HepG2 (cell line): ENCODE results near the gene STX4. TPM values are rescaled to one million over a fixed set of nuclear protein-coding genes. Genes with fewer than 3 reads are reported as not detected.
A peak's percentile ranks its signal among the peaks of the same experiment; 100 is the strongest.

ENCODE experiments used
- ATAC-seq: fragments of 200-7000 bp; cut with Tn5 transposase; 3 replicates; pipeline ENCODE4 v1.9.1; 2020; ENCODE audit warnings: mild to moderate bottlenecking, moderate library complexity
- BruUV-seq: library from RNA; stranded (reverse); fragments of 400-500 nt; replicated peaks from 2 replicates; lab custom pipeline; 2021; lab: Mats Ljungman, UMichigan
- CTCF ChIA-PET: fragments of 300-600 bp; formaldehyde crosslinking; extraction: SDS; loops from one replicate; lab custom pipeline; 2021; ENCODE audit warnings: low total read pairs, inconsistent platforms, low intra/inter-chr PET ratio; lab: Yijun Ruan, JAX
- POLR2A ChIA-PET: fragments of 350-600 bp; sonication (Branson Sonifier 250); formaldehyde crosslinking; loops from one replicate; lab custom pipeline; 2020; ENCODE audit warnings: antibody characterized with exemption, inconsistent platforms; lab: Yijun Ruan, JAX
- DNase-seq: peaks from one replicate; pipeline ENCODE4 v3.0.0-alpha.2; 2015; ENCODE audit warnings: low spot score
- FAIRE-seq: peaks from 3 replicates; lab custom pipeline; 2011; peaks lifted over from hg19 to GRCh38; lab: Jason Lieb, UNC
- H2AFZ ChIP-seq: one replicate; pipeline ENCODE4 v1.6.1; 2011; ENCODE audit warnings: low read length, inconsistent platforms
- H3K27ac ChIP-seq: fragments of 300-600 bp; 3 replicates; pipeline ENCODE4 v1.8.0; 2011; ENCODE audit warnings: mixed run types, mild to moderate bottlenecking, mixed read lengths, low read length, inconsistent platforms; ENCODE audit not compliant: insufficient read depth; ENCODE audit errors: extremely low read length
- H3K27me3 ChIP-seq, 2 experiments: fragments of 200-600 bp in 1 of 2; 2 replicates in 1 of 2; 3 replicates in 1 of 2; pipeline versions ENCODE4 v1.6.0 to v1.8.0; 2011; ENCODE audit warnings: low read length in 2 of 2, mild to moderate bottlenecking in 2 of 2, moderate library complexity in 2 of 2, inconsistent platforms in 1 of 2; ENCODE audit not compliant: insufficient read depth in 2 of 2, control insufficient read depth in 1 of 2
- H3K36me3 ChIP-seq, 2 experiments: fragments of 200-600 bp in 1 of 2; replicated peaks in 1 of 2; 2 replicates in 1 of 2; 3 replicates in 1 of 2; pipeline versions ENCODE4 v1.5.1 to v1.8.0; 2011; ENCODE audit warnings: low read length in 2 of 2, inconsistent platforms in 1 of 2; ENCODE audit not compliant: insufficient read depth in 2 of 2, control insufficient read depth in 1 of 2
- H3K4me1 ChIP-seq: 2 replicates; pipeline ENCODE4 v1.5.1; 2012; ENCODE audit warnings: low read length, inconsistent platforms; ENCODE audit not compliant: insufficient read depth
- H3K4me2 ChIP-seq: 2 replicates; pipeline ENCODE4 v1.6.0; 2011; ENCODE audit warnings: low read depth, low read length, inconsistent platforms
- H3K4me3 ChIP-seq, 3 experiments: fragments of 200-600 bp in 1 of 3; sonication (generic), shearing (Covaris generic) in 1 of 3; replicated peaks in 1 of 3; 2 replicates each; pipeline ENCODE4 v1.5.1; 2011 to 2016; ENCODE audit warnings: low read length in 3 of 3, inconsistent platforms in 2 of 3, low read depth in 2 of 3, mild to moderate bottlenecking in 2 of 3, control low read depth in 1 of 3, mixed read lengths in 1 of 3; ENCODE audit not compliant: insufficient read depth in 1 of 3
- H3K79me2 ChIP-seq: one replicate; pipeline ENCODE4 v1.6.1; 2011; ENCODE audit warnings: low read length, inconsistent platforms; ENCODE audit not compliant: insufficient read depth
- H3K9ac ChIP-seq: 2 replicates; pipeline ENCODE4 v1.6.0; 2011; ENCODE audit warnings: mild to moderate bottlenecking, low read depth, low read length, inconsistent platforms; ENCODE audit not compliant: insufficient read depth
- H3K9me3 ChIP-seq: 2 replicates; pipeline ENCODE4 v1.5.1; 2012; ENCODE audit warnings: mild to moderate bottlenecking, low read length
- H4K20me1 ChIP-seq: 2 replicates; pipeline ENCODE4 v1.6.0; 2011; ENCODE audit warnings: inconsistent platforms, mild to moderate bottlenecking, low read length, moderate library complexity; ENCODE audit not compliant: insufficient read depth
- ATM ChIP-seq: fragments of 450-650 bp; IDR thresholded peaks from 2 replicates; pipeline ENCODE4 v1.7.1; 2017; ENCODE audit warnings: mild to moderate bottlenecking, borderline replicate concordance
- FOSL2 ChIP-seq: sonication (generic); formaldehyde crosslinking; IDR thresholded peaks from 2 replicates; pipeline ENCODE4 v1.4.0; 2020; ENCODE audit warnings: missing genetic modification reagents
- MLLT10 ChIP-seq: sonication (generic); formaldehyde crosslinking; IDR thresholded peaks from 2 replicates; pipeline ENCODE4 v1.4.0; 2020; ENCODE audit warnings: missing genetic modification reagents
- MTA1 ChIP-seq: sonication (generic); formaldehyde crosslinking; IDR thresholded peaks from 2 replicates; pipeline ENCODE4 v1.4.0; 2020; ENCODE audit warnings: missing genetic modification reagents, mild to moderate bottlenecking, borderline replicate concordance
- NBN ChIP-seq: fragments of 450-650 bp; conservative IDR thresholded peaks from 2 replicates; pipeline ENCODE4 v1.6.1; 2017
- NR2F1 ChIP-seq, 2 experiments: fragments of 450-650 bp in 1 of 2; formaldehyde crosslinking in 1 of 2; IDR thresholded peaks; 2 replicates each; pipeline versions ENCODE4 v1.5.0 to v1.6.1; 2016 to 2020; ENCODE audit warnings: mild to moderate bottlenecking in 1 of 2, missing compliant biosample characterization in 1 of 2, missing genetic modification reagents in 1 of 2, moderate library complexity in 1 of 2
- RXRB ChIP-seq: IDR thresholded peaks from 2 replicates; pipeline ENCODE4 v1.6.1; 2016; ENCODE audit warnings: borderline replicate concordance, missing genetic modification reagents, missing compliant biosample characterization
- SRY ChIP-seq: sonication (generic); formaldehyde crosslinking; IDR thresholded peaks from 2 replicates; pipeline ENCODE4 v1.8.0; 2022; ENCODE audit warnings: mild to moderate bottlenecking, missing genetic modification reagents
- ZNF367 ChIP-seq: sonication (generic); formaldehyde crosslinking; IDR thresholded peaks from 2 replicates; pipeline ENCODE4 v1.4.0; 2020; ENCODE audit warnings: missing genetic modification reagents, borderline replicate concordance
- whole genome bisulfite sequencing: methylation state at CpG from one replicate; pipeline ENCODE4 v1.1.6; 2017; ENCODE audit warnings: low lambda C conversion rate; 5-methylcytosine and 5-hydroxymethylcytosine counted together
- in situ Hi-C: cut with HindIII; loops from 2 replicates; pipeline ENCODE4 v1.10.0; 2017; ENCODE audit warnings: low pct_unique_long_range_greater_than_20kb; ENCODE audit not compliant: extremely low pct_ligation_motif_present
- intact Hi-C: fragments of 100-400 bp; cut with micrococcal nuclease; formaldehyde crosslinking; loops from one replicate; pipeline ENCODE4 v1.10.0; 2022; ENCODE audit not compliant: unreplicated experiment
- polyA plus RNA-seq, 8 experiments: library from polyadenylated mRNA; depleted of rRNA in 3 of 8; stranded (reverse) in 7 of 8; unstranded in 1 of 8; fragments of >200 nt; fragmentation: Illumina TruSeq in 4 of 8; extraction: Trizol in 4 of 8; gene quantifications; 2 replicates each; pipeline versions ENCODE4 v1.2.1 to v1.2.3, GENCODE V29; 2011 to 2016; ENCODE audit warnings: low read depth in 4 of 8, missing spikeins in 1 of 8, mixed read lengths in 1 of 8; ENCODE audit not compliant: insufficient read depth in 1 of 8
- total RNA-seq, 5 experiments: library from RNA; depleted of rRNA; stranded (reverse); fragments of >200 nt; fragmentation: Illumina TruSeq; extraction: Trizol; gene quantifications; 2 replicates each; pipeline ENCODE4 v1.2.3, GENCODE V29; 2016; ENCODE audit warnings: low read depth in 1 of 5
- TF ChIP-seq, protein P1 (sequence below): sonication (generic); formaldehyde crosslinking; IDR thresholded peaks from 2 replicates; pipeline ENCODE4 v1.4.0; 2020; ENCODE audit warnings: missing genetic modification reagents, mild to moderate bottlenecking, borderline replicate concordance

The STX4 gene
- total and polyA plus RNA-seq, 2 of the 13 experiments (the other 11 are each of a cell fraction or from before 2014, with no cell fraction given) = 29.2 to 34.6 TPM

DNA sequence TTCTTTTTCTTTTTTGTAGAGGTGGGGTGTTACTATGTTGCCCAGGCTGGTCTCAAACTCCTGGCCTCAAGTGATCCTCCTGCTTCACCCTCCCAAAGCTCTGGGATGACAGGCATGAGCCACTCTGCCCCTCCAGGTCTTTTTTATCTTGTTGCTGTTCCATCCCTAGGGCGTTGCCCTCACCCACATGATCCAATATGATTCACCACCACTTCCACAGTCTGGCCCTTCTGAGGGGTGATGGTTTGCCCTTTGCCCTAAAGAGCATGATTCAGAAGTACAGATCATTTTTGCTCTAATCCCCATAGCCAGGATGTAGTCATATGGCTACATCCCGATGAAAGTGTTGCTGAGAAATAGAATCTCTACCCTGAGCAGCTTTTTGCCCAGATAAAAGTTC is 18.8 kb downstream of the STX4 start (continued):
- TF ChIP-seq, protein P1, sequence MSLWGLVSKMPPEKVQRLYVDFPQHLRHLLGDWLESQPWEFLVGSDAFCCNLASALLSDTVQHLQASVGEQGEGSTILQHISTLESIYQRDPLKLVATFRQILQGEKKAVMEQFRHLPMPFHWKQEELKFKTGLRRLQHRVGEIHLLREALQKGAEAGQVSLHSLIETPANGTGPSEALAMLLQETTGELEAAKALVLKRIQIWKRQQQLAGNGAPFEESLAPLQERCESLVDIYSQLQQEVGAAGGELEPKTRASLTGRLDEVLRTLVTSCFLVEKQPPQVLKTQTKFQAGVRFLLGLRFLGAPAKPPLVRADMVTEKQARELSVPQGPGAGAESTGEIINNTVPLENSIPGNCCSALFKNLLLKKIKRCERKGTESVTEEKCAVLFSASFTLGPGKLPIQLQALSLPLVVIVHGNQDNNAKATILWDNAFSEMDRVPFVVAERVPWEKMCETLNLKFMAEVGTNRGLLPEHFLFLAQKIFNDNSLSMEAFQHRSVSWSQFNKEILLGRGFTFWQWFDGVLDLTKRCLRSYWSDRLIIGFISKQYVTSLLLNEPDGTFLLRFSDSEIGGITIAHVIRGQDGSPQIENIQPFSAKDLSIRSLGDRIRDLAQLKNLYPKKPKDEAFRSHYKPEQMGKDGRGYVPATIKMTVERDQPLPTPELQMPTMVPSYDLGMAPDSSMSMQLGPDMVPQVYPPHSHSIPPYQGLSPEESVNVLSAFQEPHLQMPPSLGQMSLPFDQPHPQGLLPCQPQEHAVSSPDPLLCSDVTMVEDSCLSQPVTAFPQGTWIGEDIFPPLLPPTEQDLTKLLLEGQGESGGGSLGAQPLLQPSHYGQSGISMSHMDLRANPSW (CRISPR knock-in tag) = no peak
- TF ChIP-seq MTA1 (CRISPR knock-in tag) (no peak), RXRB (peak; percentile 68), FOSL2 (peak; percentile 79), NR2F1 (CRISPR knock-in tag; IDR thresholded peaks at IDR 0.05) (peak; percentile 35 to 43; a peak in 2 of 4 replicates), ZNF367 (CRISPR knock-in tag) (no peak)

GRCh38 chr16:31055613-31056012 is 22.3 kb downstream of the STX4 start:
- H3K4me3 ChIP-seq = no peak overlapping the region
- intact Hi-C loops (no loop called here), in situ Hi-C loops (no loop called here)
- CTCF ChIA-PET = no interaction called here
- ATAC-seq (peak; percentile 20; the same call in 2 of the 3 replicates), DNase-seq (no peak), FAIRE-seq (no peak)
- peaks cover 9% of the 10 kb centered on the region for H3K4me1 ChIP-seq
- H4K20me1 ChIP-seq = no peaks in the 10 kb centered on the region
- H3K27me3 ChIP-seq = 0 out of 5 replicates have a peak, but pooled peaks cover 0 to 2% of the 10 kb centered on the region in 2 experiments
- TF ChIP-seq NBN (no peak), ATM (no peak), SRY (CRISPR knock-in tag) (no peak), MLLT10 (CRISPR knock-in tag) (no peak)
- H3K4me2 ChIP-seq = no peak overlapping the region
- no peak overlapping the region for H2AFZ ChIP-seq
- BruUV-seq = no TSS peak
- no peaks in the 10 kb centered on the region for H3K79me2 ChIP-seq
- H3K27ac ChIP-seq = no peak overlapping the region
- POLR2A ChIA-PET = interaction anchor here (0.8 kb wide), 1 partner anchor 14 kb away, joined by 3 read pairs; no protein-coding TSS in a partner anchor
- H3K9ac ChIP-seq = no peak overlapping the region
- no peaks in the 10 kb centered on the region for H3K9me3 ChIP-seq
- 77% methylated on average over 4 of the region's 4 CpGs for WGBS
- H3K36me3 ChIP-seq = peaks cover under 1 to 2% of the 10 kb centered on the region in 2 experiments; a peak in 1 of 5 replicates
